ENCODE measurements around the gene KAT7. TPM values are rescaled to one million over a fixed set of nuclear protein-coding genes. Genes with fewer than 3 reads are reported as not detected.

Gene KAT7
- total and polyA plus RNA-seq, 10 of the 15 experiments (the other 5 are each of a cell fraction or from before 2014, with no cell fraction given): 6.6 to 45.8 (median 26.3) TPM

DNA sequence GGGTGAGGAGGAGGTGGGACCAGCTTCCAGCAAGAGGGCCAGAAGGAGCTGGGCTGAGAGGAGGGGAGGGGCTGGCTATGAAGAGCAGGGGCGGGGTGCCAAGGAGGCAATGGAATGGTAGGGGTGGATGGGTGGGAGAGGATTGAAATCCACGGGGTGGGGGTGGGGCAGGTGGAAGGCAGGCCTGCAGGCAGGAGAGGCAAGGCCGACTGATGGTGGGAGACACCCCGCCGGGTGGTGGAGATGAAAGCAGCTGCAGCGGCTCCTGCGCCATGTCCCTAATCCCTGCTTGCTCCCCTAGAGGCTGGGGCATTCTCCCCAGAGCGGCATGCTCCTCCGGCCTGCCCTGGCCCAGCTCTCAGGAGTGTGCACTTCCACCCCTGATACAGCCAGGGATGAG is 87.2 kb downstream of the KAT7 start:
- in situ Hi-C loops (cut with MboI): no loop called here
- no peaks in the 10 kb centered on the region for H3K9me3 ChIP-seq (replicated peaks; ENCODE audit: control insufficient read depth, insufficient read depth, low read length)
- H3K4me2 ChIP-seq (ENCODE audit: control insufficient read depth, insufficient read depth): no peak overlapping the region
- ATAC-seq: no peak
- TF ChIP-seq, protein P1, sequence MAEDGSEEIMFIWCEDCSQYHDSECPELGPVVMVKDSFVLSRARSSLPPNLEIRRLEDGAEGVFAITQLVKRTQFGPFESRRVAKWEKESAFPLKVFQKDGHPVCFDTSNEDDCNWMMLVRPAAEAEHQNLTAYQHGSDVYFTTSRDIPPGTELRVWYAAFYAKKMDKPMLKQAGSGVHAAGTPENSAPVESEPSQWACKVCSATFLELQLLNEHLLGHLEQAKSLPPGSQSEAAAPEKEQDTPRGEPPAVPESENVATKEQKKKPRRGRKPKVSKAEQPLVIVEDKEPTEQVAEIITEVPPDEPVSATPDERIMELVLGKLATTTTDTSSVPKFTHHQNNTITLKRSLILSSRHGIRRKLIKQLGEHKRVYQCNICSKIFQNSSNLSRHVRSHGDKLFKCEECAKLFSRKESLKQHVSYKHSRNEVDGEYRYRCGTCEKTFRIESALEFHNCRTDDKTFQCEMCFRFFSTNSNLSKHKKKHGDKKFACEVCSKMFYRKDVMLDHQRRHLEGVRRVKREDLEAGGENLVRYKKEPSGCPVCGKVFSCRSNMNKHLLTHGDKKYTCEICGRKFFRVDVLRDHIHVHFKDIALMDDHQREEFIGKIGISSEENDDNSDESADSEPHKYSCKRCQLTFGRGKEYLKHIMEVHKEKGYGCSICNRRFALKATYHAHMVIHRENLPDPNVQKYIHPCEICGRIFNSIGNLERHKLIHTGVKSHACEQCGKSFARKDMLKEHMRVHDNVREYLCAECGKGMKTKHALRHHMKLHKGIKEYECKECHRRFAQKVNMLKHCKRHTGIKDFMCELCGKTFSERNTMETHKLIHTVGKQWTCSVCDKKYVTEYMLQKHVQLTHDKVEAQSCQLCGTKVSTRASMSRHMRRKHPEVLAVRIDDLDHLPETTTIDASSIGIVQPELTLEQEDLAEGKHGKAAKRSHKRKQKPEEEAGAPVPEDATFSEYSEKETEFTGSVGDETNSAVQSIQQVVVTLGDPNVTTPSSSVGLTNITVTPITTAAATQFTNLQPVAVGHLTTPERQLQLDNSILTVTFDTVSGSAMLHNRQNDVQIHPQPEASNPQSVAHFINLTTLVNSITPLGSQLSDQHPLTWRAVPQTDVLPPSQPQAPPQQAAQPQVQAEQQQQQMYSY (CRISPR knock-in tag; IDR thresholded peaks at IDR 0.05): no peak
- TF ChIP-seq, protein P2, sequence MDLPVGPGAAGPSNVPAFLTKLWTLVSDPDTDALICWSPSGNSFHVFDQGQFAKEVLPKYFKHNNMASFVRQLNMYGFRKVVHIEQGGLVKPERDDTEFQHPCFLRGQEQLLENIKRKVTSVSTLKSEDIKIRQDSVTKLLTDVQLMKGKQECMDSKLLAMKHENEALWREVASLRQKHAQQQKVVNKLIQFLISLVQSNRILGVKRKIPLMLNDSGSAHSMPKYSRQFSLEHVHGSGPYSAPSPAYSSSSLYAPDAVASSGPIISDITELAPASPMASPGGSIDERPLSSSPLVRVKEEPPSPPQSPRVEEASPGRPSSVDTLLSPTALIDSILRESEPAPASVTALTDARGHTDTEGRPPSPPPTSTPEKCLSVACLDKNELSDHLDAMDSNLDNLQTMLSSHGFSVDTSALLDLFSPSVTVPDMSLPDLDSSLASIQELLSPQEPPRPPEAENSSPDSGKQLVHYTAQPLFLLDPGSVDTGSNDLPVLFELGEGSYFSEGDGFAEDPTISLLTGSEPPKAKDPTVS (IDR thresholded peaks at IDR 0.05; ENCODE audit: low read depth, low read length): no peak
- TF ChIP-seq SPI1 (IDR thresholded peaks at IDR 0.05; ENCODE audit: borderline replicate concordance, insufficient read depth, low read depth, low read length) (no peak), BCL11A (IDR thresholded peaks at IDR 0.05; ENCODE audit: low read depth, low read length) (no peak)
- H4K20me1 ChIP-seq (ENCODE audit: control insufficient read depth, insufficient read depth): no peaks in the 10 kb centered on the region; the same call in 1 of the 2 replicates
- ChIA-PET RAD21 (ENCODE audit: unreplicated experiment) (interaction anchor here (1.9 kb wide), 1 partner anchor 122 kb away, joined by 16 read pairs; no protein-coding TSS in a partner anchor), SMC1A (ENCODE audit: uncharacterized antibody, unreplicated experiment) (interaction anchor here (0.9 to 1.7 kb wide), 2 partner anchors 121 to 123 kb away, joined by 3 to 6 read pairs; no protein-coding TSS in a partner anchor), POLR2A (interaction anchor here (0.6 kb wide), 1 partner anchor 1107 kb away, joined by 7 read pairs; no protein-coding TSS in a partner anchor), CTCF (interaction anchor here (1.0 to 7.2 kb wide), 3 partner anchors 110 to 308 kb away, joined by 3 to 105 read pairs (median 3); partner anchors contain the start of gene DLX3)
- no peak overlapping the region for H2AFZ ChIP-seq (ENCODE audit: control insufficient read depth, low read depth, low read length)
- no peak for DNase-seq (ENCODE audit: low read depth, low spot score)
- H3K4me3 ChIP-seq: no peak overlapping the region
- no peaks in the 10 kb centered on the region for H3K36me3 ChIP-seq (ENCODE audit: control insufficient read depth in 2 of 2, insufficient read depth in 2 of 2, low read length in 1 of 2)
- H3K27ac ChIP-seq (ENCODE audit: control insufficient read depth, insufficient read depth): no peak overlapping the region
- intact Hi-C loops (cut with micrococcal nuclease; ENCODE audit: unreplicated experiment): no loop called here
- no peaks in the 10 kb centered on the region for H3K79me2 ChIP-seq (ENCODE audit: control insufficient read depth, insufficient read depth, low read length)
- no peak for FAIRE-seq
- no peaks in the 10 kb centered on the region for H3K4me1 ChIP-seq (ENCODE audit: control insufficient read depth, insufficient read depth, low read length)
- no TSS peak for BruUV-seq (replicated peaks)
- H3K9ac ChIP-seq (ENCODE audit: control insufficient read depth, insufficient read depth, low read length): no peak overlapping the region
- H3K27me3 ChIP-seq (replicated peaks in 1 of 2; ENCODE audit: control insufficient read depth in 2 of 2, insufficient read depth in 2 of 2, low read length in 1 of 2): peaks cover 0 to 4% of the 10 kb centered on the region in 2 experiments; a peak in 2 of 4 replicates
- WGBS (ENCODE audit: insufficient coverage, insufficient replicate concordance, low lambda C conversion rate, missing lambda C conversion rate): 41% methylated on average over 5 of the region's 9 CpGs

All from GM12878 (cell line).